Progenitor cell of endocrine pancreas (in vitro differentiated cells): ENCODE results near the gene ZNF697. TPM values are rescaled to one million over a fixed set of nuclear protein-coding genes. Genes with fewer than 3 reads are reported as not detected.
A peak's percentile ranks its signal among the peaks of the same experiment; 100 is the strongest.

Experiments
- DNase-seq: peaks from one replicate; pipeline ENCODE4 v3.0.0; 2021; ENCODE audit warnings: low spot score; ENCODE audit not compliant: unreplicated experiment
- H3K27ac Mint-ChIP-seq: 2 replicates; pipeline ENCODE4 v1.8.0; 2021; ENCODE audit warnings: mild to moderate bottlenecking, moderate library complexity, mixed read lengths
- H3K27me3 Mint-ChIP-seq: 2 replicates; pipeline ENCODE4 v1.8.0; 2021; ENCODE audit warnings: mixed read lengths
- H3K36me3 Mint-ChIP-seq: 2 replicates; pipeline ENCODE4 v1.8.0; 2022; ENCODE audit warnings: mixed read lengths; ENCODE audit not compliant: insufficient read depth
- H3K4me1 Mint-ChIP-seq: 2 replicates; pipeline ENCODE4 v1.8.0; 2021; ENCODE audit warnings: low read depth, mixed read lengths
- H3K4me3 Mint-ChIP-seq: 2 replicates; pipeline ENCODE4 v1.8.0; 2021; ENCODE audit warnings: low read depth, mild to moderate bottlenecking, moderate library complexity, mixed read lengths
- H3K9me3 Mint-ChIP-seq: 2 replicates; pipeline ENCODE4 v1.8.0; 2021; ENCODE audit warnings: low read depth, mixed read lengths
- total RNA-seq: library from RNA; stranded (reverse); gene quantifications from 2 replicates; pipeline ENCODE4 v1.2.1, GENCODE V29; 2021
- TF ChIP-seq, protein P1 (sequence below): fragments of 200-600 bp; sonication (generic); IDR thresholded peaks from one replicate; pipeline ENCODE4 v1.5.0; 2021; ENCODE audit warnings: antibody characterized with exemption, mild to moderate bottlenecking; ENCODE audit not compliant: unreplicated experiment

ZNF697 gene
- total RNA-seq, 1 donor from 2014 or later = 22.3 TPM

DNA sequence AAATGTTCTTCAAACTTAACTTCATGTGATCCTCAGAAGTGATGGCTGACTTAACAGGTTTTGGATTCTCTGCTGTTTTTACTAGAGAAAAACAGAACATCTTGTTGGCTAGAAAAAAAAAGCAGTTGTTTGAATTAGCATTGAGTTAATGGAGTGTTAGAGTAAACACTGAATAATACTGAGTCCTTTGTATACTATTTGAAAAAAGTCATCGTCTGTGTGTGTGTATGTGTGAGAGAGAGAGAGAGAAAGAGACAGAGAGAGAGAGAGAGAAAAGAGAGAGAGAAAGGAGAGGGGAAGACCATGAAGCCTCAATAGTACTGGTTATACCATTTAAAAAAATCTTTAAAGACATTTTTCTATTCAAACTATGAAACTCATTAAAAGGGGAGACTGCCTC, 10.4 kb downstream of the ZNF697 start:
- DNase-seq = no peak
- Mint-ChIP-seq H3K9me3 (no peaks in the 10 kb centered on the region), H3K4me1 (peaks cover 24% of the 10 kb centered on the region), H3K27ac (no peak overlapping the region), H3K4me3 (no peak overlapping the region), H3K36me3 (peaks cover 9% of the 10 kb centered on the region), H3K27me3 (no peaks in the 10 kb centered on the region)
- TF ChIP-seq, protein P1, sequence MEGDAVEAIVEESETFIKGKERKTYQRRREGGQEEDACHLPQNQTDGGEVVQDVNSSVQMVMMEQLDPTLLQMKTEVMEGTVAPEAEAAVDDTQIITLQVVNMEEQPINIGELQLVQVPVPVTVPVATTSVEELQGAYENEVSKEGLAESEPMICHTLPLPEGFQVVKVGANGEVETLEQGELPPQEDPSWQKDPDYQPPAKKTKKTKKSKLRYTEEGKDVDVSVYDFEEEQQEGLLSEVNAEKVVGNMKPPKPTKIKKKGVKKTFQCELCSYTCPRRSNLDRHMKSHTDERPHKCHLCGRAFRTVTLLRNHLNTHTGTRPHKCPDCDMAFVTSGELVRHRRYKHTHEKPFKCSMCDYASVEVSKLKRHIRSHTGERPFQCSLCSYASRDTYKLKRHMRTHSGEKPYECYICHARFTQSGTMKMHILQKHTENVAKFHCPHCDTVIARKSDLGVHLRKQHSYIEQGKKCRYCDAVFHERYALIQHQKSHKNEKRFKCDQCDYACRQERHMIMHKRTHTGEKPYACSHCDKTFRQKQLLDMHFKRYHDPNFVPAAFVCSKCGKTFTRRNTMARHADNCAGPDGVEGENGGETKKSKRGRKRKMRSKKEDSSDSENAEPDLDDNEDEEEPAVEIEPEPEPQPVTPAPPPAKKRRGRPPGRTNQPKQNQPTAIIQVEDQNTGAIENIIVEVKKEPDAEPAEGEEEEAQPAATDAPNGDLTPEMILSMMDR = no peak

DNA sequence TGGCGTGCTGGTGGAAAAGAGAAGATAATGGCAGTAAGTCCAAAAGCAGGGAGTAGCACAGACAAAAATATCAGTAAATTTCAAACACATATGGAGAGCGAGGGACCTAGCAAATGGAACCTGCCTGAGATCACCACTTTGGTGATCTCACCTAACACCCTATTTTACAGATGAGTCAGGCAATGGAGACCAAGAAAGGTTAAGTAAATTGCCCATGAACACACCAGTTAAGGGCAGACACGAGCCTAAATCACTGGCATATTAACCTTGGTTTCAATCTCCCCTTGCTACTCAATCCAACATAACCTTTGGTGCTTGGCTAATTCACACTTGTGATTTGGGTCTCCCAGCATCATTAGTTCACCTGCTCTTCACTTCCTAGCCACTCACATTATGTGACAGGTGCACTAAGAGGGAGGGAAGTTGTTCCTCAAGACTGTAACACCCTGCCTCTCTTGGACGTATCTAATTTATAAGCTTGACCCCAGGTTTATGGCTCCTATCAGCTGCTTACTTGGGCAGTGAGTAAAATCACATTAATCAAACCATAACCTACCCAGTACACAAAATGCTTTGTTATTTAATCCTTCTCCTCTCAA, 11.5 kb downstream of the ZNF697 start:
- TF ChIP-seq, protein P1 = no peak
- peaks cover 30% of the 10 kb centered on the region for H3K4me1 Mint-ChIP-seq
- no peaks in the 10 kb centered on the region for H3K27me3 Mint-ChIP-seq
- H3K4me3 Mint-ChIP-seq = no peak overlapping the region
- no peak for DNase-seq
- H3K27ac Mint-ChIP-seq = no peak overlapping the region
- H3K9me3 Mint-ChIP-seq = no peaks in the 10 kb centered on the region
- H3K36me3 Mint-ChIP-seq = peaks cover 3% of the 10 kb centered on the region

DNA sequence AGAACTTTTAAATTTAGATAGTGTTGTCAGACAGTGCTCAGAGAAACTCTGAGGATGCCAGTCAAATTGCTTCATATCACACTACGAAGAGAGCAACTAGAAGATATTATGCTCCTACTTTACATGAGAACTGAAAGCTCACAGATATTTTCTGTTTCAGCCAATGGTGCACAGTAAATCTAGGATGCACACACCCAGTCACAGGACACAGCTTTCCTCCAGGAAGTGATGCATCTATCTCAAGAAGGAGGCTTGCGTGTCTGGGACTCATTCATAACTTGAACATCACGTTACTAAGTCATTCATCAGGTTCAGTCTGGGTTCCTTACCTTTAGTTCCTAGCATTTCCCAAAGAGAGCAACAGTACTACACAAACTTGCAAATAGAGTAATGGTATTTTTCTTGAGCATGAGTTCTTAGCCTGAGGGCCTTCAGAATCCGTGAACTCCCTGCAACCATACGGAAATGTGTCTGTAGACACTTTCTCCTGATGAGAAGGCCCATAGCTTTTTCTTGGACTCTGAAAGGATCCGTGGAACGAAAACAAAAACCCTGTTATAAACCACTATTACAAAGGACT, 12.2 kb downstream of the ZNF697 start:
- TF ChIP-seq, protein P1 = no peak
- Mint-ChIP-seq H3K4me3 (no peak overlapping the region), H3K9me3 (no peaks in the 10 kb centered on the region), H3K27ac (no peak overlapping the region), H3K36me3 (peaks cover 3% of the 10 kb centered on the region), H3K27me3 (no peaks in the 10 kb centered on the region), H3K4me1 (peaks cover 27% of the 10 kb centered on the region)
- no peak for DNase-seq

DNA sequence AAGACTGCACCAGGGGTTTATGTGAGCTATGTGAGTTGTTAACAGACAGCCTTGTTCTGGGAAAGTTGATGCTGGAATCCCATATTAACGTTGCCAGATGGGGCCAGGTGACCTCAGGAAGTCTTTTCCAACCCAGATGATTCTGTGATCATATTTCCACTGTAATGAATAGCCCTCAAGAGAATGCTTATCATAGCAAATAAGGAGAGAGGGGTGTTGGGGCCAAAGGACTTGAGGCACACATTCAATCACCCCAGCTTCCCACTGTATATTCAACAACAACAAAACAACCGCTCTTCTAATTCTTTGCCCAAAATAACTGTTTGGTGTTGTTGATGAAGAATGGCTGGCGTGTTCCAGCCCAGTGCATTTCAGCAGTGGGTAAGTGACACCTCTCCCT, 14.1 kb downstream of the ZNF697 start:
- peak overlapping the region; percentile 19 for H3K27ac Mint-ChIP-seq
- TF ChIP-seq, protein P1 = no peak
- H3K36me3 Mint-ChIP-seq = peaks cover 4% of the 10 kb centered on the region
- no peaks in the 10 kb centered on the region for H3K9me3 Mint-ChIP-seq
- H3K27me3 Mint-ChIP-seq = no peaks in the 10 kb centered on the region
- no peak for DNase-seq
- H3K4me3 Mint-ChIP-seq = no peak overlapping the region
- peaks cover 30% of the 10 kb centered on the region for H3K4me1 Mint-ChIP-seq

DNA sequence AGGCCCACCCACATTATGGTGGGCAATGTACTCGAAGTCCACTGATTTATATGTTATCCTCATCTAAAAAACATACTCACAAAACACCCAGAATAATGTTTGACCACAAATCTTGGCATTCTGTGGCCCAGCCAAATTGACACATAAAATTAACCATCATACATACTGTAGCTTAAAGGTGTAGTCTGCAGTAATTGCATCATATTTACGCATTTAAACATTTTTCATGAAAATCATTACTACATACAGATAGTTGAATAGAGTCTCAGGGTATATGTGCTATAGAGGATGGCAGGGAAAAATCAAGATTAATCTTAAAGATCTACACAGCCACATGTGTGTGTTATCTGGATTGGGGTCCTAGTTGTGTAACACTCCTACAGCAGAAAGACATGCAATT, 14.5 kb downstream of the ZNF697 start:
- no peaks in the 10 kb centered on the region for H3K9me3 Mint-ChIP-seq

More for the DNA sequence above, 14.5 kb downstream of the ZNF697 start:
- H3K4me1 Mint-ChIP-seq = peaks cover 33% of the 10 kb centered on the region
- H3K4me3 Mint-ChIP-seq = no peak overlapping the region
- TF ChIP-seq, protein P1 = no peak
- H3K27me3 Mint-ChIP-seq = no peaks in the 10 kb centered on the region
- H3K36me3 Mint-ChIP-seq = peaks cover 4% of the 10 kb centered on the region
- H3K27ac Mint-ChIP-seq = peak overlapping the region; percentile 19
- no peak for DNase-seq
